NCI-H345 treated with DMSO at 0.1 percent for 48 hours (cell line): ENCODE results near the gene HOXC6.

ENCODE experiments used
- DNase-seq: peaks from one replicate; lab custom pipeline; 2025; ENCODE audit not compliant: unreplicated experiment; lab: John Stamatoyannopoulos, UW

Gene HOXC6

DNA sequence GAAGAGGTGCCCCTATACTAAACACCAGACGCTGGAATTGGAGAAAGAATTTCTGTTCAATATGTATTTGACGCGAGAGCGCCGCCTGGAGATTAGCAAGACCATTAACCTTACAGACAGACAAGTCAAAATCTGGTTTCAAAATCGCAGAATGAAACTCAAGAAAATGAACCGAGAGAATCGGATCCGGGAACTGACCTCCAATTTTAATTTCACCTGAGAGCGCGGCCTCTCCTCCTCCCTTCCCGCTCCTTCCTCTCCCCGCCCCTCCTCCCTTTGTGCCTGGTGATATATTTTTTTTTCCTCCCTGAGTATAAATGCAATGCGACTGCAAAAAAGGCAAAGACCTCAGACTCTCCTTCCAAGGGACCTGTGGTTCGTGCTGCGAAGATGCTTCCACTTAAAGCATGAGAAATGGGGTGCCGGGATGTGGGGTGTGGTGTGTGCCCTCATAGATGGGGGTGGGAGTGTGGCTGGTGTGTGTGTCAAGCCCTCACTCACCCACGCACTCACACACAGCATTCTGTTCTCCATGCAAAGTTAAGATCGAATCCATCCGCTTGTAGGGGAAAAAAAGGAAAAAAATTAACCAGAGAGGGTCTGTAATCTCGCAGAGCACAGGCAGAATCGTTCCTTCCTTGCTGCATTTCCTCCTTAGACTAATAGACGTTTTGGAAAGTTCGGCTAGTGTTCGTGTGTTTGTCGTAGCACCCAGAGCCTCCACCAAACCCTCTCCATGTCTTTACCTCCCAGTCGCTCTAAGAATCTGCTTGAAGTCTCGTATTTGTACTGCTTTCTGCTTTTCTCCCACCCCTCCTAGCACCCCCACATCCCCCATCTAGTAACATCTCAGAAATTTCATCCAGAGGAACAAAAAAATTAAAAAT, 38.8 kb upstream of the HOXC6 start:
- DNase-seq, result no peak

DNA sequence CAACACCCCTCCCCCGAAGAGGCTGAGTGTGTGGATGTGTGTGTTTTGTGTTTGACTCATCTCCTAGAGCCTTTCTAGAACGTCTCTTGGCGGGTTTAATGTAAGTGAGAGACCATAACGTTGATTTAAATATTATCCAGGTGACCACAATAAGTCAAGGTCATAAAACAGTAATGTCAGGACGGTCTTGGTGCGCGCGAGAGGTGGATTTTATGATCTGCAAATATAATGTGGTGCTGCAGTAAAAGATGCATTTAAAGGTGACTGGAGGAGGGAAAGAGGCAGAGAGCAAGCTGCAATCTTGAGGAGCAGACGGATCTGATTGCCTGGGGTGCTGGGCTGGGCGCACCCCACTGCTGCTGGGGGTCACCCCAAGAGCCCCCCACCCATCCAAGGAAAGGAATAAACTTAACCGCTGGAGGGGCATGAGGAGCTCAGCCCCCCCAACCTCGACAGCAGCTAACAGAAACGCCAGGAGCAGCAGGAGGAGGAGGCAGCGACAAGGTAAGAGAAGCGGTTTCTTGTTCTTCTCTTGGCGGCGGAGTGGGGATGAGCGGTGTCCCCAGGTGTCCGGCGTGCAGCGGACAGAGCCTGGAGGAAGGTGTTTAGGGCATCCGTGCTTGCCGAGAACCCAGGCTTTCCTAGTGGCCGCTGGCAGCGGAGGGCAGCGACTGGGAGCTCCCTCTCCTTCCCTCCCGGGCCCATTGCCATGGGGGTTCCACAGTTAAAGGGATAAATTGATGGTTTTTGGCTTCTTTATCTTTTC, 37.7 kb upstream of the HOXC6 start:
- no peak for DNase-seq

DNA sequence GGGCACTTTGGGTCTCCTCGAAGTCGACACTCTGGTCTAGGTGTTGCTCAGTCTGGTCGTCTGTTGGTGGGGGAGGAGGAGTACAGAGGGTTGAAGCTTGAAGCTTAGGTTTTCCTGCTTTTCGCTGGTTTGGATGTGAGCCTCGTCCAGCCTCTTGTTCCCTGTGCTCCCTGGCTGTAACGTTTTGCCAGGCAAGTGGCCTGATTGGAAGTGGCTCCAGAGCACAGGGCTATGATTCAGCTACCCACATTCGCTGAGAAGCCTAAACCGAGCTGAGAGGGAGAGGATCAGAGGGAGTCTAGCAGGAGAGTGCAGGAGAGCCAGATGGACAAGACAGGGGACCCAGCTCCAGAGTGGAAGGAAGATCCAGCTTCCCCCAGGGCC, 37.2 kb upstream of the HOXC6 start:
- no peak for DNase-seq

DNA sequence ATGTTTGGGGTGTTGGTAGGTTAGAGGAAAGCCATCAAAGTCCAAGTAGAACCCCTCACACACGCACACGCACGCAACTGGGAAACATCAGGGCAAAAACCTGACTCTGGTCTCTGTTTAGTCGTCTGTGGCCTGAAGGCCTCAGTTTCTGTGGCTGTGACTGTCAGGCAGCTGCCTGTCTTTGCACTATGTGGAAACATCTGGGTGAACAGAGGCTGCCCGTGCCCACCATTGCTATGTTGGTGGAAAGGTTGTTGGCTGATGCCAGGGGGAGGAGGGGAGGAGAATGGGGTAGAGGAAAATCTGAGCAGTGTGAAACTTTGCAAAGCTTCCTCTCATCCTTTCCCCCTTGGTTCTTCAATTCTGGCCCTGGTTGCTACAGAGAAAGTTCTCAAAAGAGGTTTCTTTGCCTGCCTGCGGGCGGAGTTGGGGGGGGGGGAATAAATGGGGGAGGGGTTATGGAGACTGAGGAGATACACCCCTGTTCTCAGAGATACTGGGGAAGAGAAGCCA, 35.8 kb upstream of the HOXC6 start:
- no peak for DNase-seq

DNA sequence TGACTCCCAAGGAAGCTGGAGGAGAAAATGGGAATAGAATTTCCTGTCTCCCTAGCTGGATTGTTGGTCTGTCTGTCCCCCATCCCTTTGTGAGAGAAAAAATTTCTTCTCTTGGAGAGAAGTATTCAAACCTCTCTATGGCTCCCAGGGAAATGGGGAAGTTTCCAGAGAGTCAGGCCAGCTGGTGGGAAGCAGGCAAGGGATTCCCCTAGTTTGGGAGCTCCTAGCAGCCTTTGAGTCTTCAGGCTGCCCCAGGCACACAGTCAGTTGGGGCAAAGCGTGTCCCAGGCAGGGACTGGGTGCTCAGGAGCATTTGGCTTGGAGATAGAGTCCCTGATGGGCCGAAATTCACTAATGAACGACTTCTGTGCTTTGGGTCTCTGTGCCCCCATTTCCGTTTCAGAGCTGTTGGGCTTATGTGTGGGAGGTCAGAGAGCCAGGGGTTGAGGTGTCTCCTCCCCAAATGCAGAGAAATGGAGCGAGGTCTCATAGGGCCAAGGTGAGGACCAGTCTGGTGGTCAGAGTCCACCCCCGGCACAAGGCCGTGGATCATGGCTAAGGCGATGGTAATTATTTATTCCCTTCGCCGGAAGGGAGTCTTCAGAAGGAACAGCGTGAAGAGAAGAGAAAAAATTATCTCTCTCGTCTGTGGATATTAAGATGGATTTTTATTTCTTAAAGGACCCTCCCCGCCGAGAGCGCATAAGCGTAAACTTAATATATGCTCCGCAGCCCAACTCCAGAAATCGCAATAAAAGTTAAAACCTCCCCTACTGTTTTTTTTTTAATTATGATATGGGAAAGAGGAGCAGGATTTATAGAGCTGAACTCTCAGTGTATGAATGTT, 34.9 kb upstream of the HOXC6 start:
- DNase-seq, result no peak

DNA sequence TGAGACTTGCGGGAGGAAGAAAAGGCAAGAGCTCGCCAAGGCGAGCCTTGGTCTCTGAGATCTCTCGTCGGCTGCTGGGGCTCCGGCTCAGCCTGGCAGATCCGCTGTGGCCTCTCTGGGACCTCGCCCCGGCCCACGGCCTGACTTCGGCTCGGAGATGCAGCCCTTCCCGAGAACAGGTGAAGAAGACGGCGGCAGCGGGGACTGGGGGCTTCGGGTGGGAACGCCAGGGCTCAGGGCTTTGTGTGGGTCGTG, 34.3 kb upstream of the HOXC6 start:
- DNase-seq, result no peak

DNA sequence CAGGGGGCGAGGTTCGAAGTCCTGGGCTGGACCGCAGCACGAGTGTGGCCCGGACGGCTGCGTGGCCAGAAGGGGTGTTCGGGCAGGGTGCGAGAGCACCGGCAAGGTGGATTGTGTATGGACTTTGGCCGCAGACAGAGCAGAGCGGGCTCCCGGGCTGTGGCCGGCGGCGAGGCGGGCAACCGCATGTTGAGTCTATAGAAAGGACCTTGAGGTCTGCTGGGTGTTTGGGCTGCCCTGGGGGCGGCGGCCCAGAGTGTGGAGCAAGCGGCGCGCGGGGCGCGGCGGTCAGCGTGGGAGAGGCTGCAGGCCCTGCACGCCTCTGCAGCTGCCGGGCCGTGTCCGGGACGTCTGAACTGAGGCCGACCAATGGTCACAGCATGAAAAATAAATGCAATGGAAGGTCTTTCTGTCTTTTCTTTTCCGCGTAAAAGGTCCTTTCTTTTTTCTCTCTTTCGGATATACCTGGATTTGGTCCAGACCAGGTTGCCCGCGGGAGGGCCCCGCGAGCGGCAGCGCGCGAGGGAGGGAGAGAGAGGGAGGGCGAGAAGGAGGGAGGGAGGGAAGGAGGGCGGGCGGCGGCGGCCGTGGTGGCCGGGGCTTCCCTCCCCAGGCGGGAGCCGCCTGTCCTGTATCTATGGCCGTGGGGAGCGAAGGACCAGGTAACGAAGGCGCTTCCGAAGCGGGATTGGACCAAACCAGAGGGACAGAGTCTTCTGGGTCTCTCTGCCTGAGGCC, 33.8 kb upstream of the HOXC6 start:
- no peak for DNase-seq

DNA sequence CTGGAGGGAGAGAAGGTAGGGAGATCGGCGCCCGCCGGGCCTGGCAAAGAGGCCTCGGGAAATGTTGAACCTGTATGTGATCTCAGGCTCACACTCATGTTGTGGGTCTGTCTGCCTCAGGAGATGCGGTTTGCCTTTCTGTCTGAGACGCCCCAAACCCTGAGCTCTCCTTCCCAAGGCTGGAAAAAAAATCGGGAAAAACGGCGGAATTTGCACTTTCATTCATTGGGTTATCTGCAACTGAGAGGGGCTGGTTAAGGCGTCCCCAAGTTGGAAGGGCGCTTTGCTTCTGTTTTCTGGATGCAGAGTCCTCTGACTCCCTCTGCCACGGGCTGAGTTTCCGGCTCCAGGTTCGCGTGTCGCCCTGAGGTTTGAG, 33.2 kb upstream of the HOXC6 start:
- DNase-seq, result no peak

DNA sequence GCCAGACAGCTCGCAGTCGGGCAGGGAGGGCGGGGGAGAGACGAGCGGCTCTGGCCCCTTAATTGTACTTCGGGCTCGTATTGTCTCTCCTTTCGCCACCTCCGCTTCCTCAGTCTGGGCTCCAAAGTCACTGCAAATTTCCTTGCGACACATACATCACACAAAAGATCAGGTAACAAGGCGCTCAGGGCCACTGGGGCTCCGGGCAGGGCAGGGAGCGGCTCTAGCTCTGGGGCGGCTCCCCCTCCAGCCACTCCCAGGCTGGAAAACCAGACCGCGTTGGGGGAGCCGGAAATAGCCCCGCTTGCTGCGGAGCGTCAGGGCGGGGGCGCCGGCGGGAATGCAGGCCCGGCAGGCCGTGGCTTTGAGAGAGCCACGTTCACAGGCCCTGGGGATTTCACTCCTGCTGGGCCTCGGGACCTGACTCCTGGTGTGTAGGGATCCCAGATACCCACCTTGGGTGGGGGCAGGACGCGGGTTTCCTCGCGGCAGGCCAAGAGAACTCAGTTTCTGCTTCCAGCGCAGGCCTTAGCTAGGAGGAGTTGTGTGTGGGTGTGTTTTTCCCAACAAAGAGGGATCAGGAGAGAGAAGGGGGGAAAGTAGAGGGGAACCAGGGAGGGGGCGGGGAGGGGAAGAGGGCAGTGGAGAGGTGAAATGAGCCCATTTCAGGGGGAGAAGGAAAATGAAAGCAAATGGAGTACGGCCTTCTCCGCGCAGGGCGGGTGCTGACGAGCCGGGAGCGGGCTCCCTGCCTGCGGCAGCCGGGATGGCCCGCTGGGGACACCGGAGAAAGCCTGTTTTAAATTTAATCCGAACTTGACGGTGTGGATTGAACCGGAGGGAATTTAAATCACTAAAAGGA, 32.6 kb upstream of the HOXC6 start:
- no peak for DNase-seq

DNA sequence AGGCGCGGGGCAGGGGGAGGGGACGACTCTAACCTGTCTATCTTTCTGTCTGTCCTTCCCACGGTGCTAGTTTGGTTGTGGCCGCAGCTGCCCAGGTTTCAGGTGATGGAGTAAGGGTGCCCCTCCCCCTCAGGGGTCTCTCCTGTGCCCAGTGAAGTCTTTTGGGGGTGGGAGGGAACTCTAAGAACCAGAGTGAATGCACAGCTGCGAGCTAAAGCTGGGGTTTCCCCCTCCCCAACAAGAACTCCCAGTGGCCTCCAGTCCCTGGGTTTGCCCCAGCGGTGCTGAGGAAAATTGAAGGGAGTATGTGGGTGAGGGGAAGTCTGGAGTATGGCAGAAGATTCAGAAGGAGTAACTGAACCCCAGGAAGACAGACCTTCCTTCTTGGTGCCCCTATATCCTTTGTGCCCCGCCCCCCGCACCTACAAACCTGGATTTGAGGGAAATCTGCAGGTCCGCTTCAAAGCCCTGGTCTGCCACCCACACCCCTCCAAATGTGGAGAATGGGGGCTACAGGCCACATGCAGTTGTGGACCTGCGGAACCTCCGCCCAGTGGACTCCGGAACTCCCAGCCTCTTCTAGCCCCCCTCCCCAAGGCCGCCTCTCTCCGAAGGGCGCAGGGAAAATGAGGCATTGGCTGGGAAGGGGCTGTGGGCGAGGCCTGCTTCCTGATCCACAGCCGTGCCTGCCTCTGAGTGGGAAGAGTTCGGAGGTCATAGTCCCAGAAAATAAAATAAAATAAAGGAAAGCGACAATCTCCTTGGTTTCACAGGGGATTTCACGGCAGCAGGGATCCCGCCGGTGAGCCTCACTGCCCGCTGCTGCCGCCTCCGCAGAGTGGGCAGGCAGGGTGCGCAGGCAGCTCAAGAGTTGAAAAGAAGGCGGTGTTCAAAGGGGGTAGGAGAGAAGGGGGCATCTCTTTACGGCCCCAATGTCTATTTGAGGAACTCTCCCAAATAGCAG, 31.7 kb upstream of the HOXC6 start:
- DNase-seq, result no peak

DNA sequence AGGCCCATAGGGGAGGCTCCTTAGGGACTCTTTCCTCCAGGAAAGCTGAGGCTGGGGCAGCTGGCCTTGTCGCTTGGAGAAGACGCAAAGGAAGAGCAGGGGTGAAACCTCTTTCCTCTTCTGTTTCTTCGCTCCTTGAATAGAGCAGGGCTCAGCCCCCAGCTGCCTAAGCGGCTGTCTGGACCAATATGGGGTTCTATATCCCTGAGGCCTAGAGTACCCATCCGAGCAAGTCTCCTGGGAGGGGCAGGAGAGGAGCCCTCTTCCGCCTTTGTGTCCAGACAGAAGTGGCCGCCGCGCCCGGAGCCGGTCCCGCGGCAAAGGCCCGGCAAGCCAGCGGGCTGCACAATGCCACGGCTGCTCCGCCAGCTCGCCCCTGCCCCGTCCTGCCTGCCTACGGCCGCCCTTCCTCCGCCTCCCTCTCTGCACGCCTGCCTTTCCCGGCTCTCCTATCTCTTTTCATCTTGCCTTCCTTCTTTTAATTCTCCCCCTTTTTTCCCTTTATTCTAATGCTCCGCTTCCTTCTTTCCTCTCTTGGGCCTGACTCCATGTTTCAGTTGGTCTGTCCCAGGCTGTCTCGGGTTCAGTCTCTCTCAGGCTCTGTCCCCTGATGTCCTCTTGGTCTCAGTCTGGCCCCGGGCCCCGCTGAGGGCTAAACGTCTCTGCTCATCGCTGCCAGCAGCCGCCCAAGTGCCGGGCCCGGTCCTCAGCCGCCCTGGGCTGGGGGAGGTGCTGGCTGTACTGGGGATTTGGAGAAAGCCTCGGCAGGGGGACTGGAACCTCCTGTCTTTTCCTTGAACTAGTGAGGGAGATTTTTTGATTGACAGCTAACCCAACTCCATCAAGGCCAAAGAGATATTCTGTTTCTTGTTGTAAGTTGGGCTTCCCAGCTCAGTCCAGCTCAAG, 30.8 kb upstream of the HOXC6 start:
- no peak for DNase-seq

DNA sequence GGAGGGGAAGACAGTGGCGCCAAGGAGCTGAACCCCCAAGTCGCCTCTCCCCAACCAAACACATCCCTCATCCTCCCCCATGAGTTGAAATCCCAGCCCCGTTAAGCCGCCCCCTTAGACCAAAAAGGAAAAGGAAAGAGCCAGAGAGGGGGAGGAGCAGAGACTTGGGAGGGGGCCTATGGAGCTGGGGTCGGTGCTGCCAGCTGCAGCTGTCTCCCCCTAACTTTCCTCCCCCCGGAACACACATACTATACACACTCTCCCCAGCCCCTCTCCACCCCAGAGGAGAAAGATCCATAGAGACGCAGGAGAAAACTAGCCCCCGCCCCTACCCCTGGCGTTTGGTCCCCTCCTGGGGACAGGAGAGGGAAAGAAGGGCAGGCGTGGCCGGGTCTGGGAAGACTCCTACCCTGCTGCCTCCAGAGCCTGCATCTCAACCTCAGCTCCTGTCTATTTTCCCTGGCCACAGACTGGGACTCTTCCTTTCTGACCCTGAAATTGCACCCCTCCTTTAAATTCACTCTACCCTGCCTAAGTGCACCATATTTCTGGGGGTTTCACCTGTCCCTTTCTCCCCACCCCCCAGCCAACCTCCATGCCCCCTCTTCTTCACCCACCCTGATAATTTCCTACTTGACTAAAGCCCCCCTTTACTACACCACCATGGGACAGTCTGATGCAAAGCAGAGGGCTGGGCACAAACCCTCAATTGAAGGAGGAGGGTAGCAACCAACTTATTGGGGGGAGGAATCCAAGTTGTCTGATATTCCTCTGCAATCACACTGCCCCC, 29.9 kb upstream of the HOXC6 start:
- DNase-seq, result no peak

DNA sequence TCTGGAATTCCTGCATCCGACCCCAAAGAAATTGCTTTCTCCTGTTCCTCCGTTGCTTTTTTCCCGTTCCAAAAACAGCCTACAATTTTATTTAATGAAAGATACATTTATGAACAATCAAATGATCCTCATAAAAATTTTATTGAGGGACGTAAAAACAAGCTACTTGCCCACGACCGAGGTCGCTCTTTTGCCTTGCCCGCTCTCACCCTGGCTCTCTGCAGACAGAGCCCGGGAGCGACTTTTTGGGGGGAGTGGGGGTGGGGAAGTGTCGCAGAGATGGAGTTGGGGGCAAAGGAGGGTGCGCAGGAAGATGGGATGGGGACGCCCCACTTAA, 29.4 kb upstream of the HOXC6 start:
- DNase-seq, result no peak

DNA sequence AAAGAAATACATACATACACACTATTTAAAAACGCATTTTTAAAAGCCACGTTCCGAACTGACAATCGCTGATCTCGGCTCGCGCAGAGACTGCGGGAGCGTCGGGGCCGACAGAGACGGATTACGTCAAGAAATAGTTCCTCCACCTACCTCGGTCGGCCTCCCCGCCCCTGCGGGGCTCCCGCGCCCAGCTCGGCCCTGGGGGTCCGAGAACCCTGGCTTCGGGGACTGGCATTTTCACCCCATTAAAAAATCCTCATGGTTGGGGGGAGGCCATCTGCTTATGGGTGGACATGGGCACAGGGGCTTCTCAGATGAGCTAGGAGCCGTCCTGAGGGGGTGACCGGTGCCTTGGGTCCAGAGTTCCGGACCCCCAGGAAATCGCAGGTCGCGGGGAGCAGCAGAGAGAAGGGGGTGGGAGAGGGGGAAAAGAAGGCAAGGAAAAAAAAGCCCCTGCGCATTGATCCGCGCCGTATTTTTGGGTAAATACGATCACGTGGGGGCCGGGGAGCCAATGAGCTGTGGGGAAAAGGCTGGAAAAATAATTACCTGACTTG, 28.6 kb upstream of the HOXC6 start:
- DNase-seq, result peak; percentile 29

DNA sequence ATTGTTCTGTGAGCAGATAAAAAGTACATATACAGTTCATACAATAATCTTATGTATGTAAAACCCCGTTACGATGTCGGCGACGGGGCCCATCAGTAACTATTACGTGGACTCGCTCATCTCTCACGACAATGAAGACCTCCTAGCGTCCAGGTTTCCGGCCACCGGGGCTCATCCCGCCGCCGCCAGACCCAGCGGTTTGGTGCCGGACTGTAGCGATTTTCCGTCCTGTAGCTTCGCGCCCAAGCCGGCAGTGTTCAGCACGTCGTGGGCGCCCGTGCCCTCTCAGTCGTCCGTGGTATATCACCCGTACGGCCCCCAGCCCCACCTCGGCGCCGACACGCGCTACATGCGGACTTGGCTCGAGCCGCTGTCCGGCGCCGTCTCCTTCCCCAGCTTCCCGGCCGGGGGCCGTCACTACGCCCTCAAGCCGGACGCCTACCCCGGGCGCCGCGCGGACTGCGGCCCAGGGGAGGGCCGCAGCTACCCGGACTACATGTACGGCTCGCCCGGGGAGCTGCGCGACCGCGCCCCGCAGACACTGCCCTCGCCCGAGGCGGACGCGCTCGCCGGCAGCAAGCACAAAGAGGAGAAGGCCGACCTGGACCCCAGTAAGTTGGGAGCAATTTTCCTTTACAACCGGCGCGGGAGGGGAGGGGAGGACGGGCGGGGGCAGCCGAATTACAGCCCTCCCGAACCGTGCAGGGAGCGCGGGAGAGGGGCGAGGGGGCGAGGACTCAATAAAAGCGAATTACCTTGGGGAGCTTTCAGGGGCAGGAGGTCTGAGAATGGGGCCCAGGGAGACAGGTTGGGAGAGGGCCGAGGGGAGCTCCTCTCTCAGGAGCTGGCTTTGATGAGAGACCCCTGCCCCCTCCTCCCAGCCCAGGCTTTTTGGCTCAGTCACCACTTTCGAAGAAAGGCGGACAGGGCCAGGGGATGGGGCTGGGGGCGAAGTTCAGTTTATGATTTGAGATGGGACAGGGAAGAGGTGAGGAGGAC, 27.8 kb upstream of the HOXC6 start, which contains the start of gene HOXC9:
HOXC9 (plus strand) TSS at position 46 of the 999 bp plus-strand sequence; CDS start at position 74, 28 bp downstream.
- DNase-seq, result no peak
